NCI-H2227 treated with DMSO at 0.1 percent for 48 hours (cell line): ENCODE data around the gene CD93.

Experiments
- DNase-seq: peaks from one replicate; lab custom pipeline; 2025; lab: John Stamatoyannopoulos, UW

The CD93 gene

DNA sequence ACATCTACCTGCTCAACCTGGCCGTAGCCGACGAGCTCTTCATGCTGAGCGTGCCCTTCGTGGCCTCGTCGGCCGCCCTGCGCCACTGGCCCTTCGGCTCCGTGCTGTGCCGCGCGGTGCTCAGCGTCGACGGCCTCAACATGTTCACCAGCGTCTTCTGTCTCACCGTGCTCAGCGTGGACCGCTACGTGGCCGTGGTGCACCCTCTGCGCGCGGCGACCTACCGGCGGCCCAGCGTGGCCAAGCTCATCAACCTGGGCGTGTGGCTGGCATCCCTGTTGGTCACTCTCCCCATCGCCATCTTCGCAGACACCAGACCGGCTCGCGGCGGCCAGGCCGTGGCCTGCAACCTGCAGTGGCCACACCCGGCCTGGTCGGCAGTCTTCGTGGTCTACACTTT lies 50.4 kb downstream of the CD93 start:
- DNase-seq = no peak

- DNase-seq = no peak
Observed at GRCh38 chr20:23034721-23035671, 51.1 kb downstream of the CD93 start, which contains the start of gene SSTR4. Gene SSTR4, plus strand, starts transcription at chr20:23035312. Its CDS starts 172 bp downstream, at chr20:23035484.

- no peak for DNase-seq
Observed at GRCh38 chr20:23033918-23034317, 52.2 kb downstream of the CD93 start.

GRCh38 chr20:23032750-23033078 lies 53.4 kb downstream of the CD93 start:
- no peak for DNase-seq

DNA sequence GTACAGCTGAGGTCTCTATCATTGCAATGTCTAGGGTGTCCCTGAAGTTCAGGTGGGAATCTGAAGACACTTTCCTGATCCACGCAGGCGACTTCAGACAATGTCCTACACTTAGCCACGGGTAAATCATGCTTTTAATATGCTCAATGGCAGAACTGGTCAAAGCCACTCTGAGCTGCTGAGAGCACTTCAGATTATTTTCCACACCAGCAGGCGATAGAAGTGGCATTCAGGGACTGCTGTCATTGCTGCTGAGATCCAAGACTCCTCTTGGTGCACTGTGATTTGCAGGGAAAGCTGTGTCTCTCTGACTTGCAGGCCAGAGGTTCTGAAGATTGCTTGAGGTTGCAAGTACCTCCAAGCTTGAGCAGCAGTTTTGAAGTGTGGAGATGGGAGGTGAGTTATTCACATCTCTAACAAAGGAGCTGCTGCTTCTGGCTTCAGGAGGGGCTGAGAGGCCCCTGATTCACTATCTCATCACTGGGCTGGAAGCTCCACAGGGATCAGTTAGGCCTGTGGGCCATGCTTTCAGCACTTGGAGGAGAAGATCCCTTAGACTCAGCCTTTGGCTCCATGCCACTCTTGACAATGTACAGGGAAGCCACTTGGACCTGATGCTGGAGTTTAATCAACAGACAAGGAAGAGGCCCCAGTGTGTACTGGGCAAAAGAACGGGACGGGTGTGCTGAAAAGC lies 53.9 kb downstream of the CD93 start:
- DNase-seq = no peak

DNA sequence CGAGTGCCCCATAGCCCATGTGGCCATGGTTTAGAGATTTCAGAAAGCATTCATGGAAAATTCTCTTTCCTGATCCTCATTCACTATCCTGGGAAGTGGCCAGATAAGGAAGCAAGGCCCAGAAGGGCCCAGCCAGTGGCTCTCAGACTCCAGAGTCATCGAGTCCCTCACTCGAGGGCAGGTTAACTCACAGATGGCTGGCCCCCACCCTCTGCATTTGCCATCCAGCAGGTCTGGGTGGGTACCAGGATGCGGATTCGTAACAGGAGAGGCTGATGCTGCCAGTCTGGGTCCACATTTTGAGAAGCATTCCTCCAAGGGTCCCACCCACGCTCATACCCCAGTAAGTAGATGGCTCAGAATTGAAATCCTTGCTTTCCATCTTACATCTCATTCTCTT lies 54.8 kb downstream of the CD93 start:
- no peak for DNase-seq
